SK-N-SH (cell line): ENCODE results near the gene TNPO1. TPM values are rescaled to one million over a fixed set of nuclear protein-coding genes. Genes with fewer than 3 reads are reported as not detected.

ENCODE experiments used
- CTCF ChIA-PET: fragments of 300-600, 350-600 bp; formaldehyde crosslinking; extraction: SDS; loops from one replicate; lab custom pipeline; 2021; lab: Yijun Ruan, JAX
- POLR2A ChIA-PET: fragments of 350-600 bp; sonication (Branson Sonifier 250); formaldehyde crosslinking; extraction: SDS; loops from one replicate; lab custom pipeline; 2020; ENCODE audit warnings: antibody characterized with exemption, inconsistent platforms; lab: Yijun Ruan, JAX
- DNase-seq: peaks from one replicate; pipeline ENCODE4 v3.0.0; 2012
- H2AFZ ChIP-seq: fragments of 200-600 bp; sonication (generic); 2 replicates; pipeline ENCODE4 v1.8.1; 2016; ENCODE audit warnings: antibody characterized with exemption, mild to moderate bottlenecking, low read depth
- H3F3A ChIP-seq: fragments of 200-600 bp; sonication (generic); replicated peaks from 2 replicates; pipeline ENCODE3; 2016; ENCODE audit warnings: antibody characterized with exemption, mild to moderate bottlenecking; ENCODE audit not compliant: insufficient read depth
- H3K27ac ChIP-seq, 2 experiments: fragments of 200-500 bp in 1 of 2; fragments of 200-600 bp in 1 of 2; sonication (Bioruptor generic) in 1 of 2; sonication (generic), shearing (Covaris generic) in 1 of 2; 2 replicates each; pipeline versions ENCODE4 v1.5.1 to v1.6.1; 2014 to 2016; ENCODE audit warnings: low read depth in 2 of 2, inconsistent platforms in 1 of 2, low read length in 1 of 2, mild to moderate bottlenecking in 1 of 2, mixed read lengths in 1 of 2
- H3K27me3 ChIP-seq: fragments of 200-600 bp; sonication (generic), shearing (Covaris generic); 2 replicates; pipeline ENCODE4 v1.6.1; 2016; ENCODE audit warnings: mixed run types; ENCODE audit not compliant: insufficient read depth
- H3K36me3 ChIP-seq, 2 experiments: fragments of 200-500 bp in 1 of 2; fragments of 200-600 bp in 1 of 2; sonication (Bioruptor generic) in 1 of 2; sonication (generic) in 1 of 2; replicated peaks in 1 of 2; 2 replicates each; pipeline versions ENCODE3 to v1.5.1; 2014 to 2016; ENCODE audit warnings: low read length in 1 of 2, mild to moderate bottlenecking in 1 of 2; ENCODE audit not compliant: insufficient read depth in 2 of 2, control insufficient read depth in 1 of 2
- H3K4me1 ChIP-seq, 2 experiments: fragments of 200-500 bp in 1 of 2; fragments of 200-600 bp in 1 of 2; sonication (Bioruptor generic) in 1 of 2; sonication (generic), shearing (Covaris generic) in 1 of 2; 2 replicates each; pipeline versions ENCODE4 v1.5.1 to v1.6.1; 2014 to 2016; ENCODE audit warnings: low read depth in 1 of 2, low read length in 1 of 2, mixed run types in 1 of 2; ENCODE audit not compliant: insufficient read depth in 2 of 2, control insufficient read depth in 1 of 2
- H3K4me2 ChIP-seq: fragments of 200-600 bp; sonication (generic), shearing (Covaris generic); 2 replicates; pipeline ENCODE4 v1.6.1; 2017; ENCODE audit warnings: mixed run types
- H3K4me3 ChIP-seq, 2 experiments: fragments of 200-500 bp in 1 of 2; fragments of 200-600 bp in 1 of 2; sonication (Bioruptor generic) in 1 of 2; sonication (generic), shearing (Covaris generic) in 1 of 2; 2 replicates each; pipeline versions ENCODE4 v1.5.1 to v1.8.1; 2014 to 2016; ENCODE audit warnings: low read depth in 2 of 2, inconsistent platforms in 1 of 2, low read length in 1 of 2, mild to moderate bottlenecking in 1 of 2, mixed read lengths in 1 of 2, moderate library complexity in 1 of 2
- H3K79me2 ChIP-seq: fragments of 200-600 bp; sonication (generic); 2 replicates; pipeline ENCODE4 v1.8.1; 2017; ENCODE audit warnings: mild to moderate bottlenecking; ENCODE audit not compliant: insufficient read depth
- H3K9ac ChIP-seq: fragments of 200-600 bp; sonication (generic); 2 replicates; pipeline ENCODE4 v1.6.1; 2017; ENCODE audit warnings: mixed run types
- H3K9me2 ChIP-seq: fragments of 200-600 bp; sonication (generic); 2 replicates; pipeline ENCODE4 v1.6.1; 2017; ENCODE audit warnings: mixed run types
- H3K9me3 ChIP-seq: fragments of 200-600 bp; sonication (generic); 2 replicates; pipeline ENCODE4 v1.6.1; 2017; ENCODE audit warnings: mixed run types, mild to moderate bottlenecking, moderate library complexity
- H4K20me1 ChIP-seq: fragments of 200-600 bp; sonication (generic); 2 replicates; pipeline ENCODE4 v1.6.1; 2017; ENCODE audit warnings: mild to moderate bottlenecking, mixed run types; ENCODE audit not compliant: insufficient read depth
- CTCF ChIP-seq: fragments of 200-600 bp; sonication (generic); IDR thresholded peaks from 2 replicates; pipeline ENCODE4 v1.6.1; 2017; ENCODE audit warnings: antibody characterized with exemption, mild to moderate bottlenecking, moderate library complexity
- EP300 ChIP-seq, 2 experiments: IDR thresholded peaks; 2 replicates each; pipeline versions ENCODE4 v1.4.0 to v1.6.1; 2012; ENCODE audit warnings: borderline replicate concordance in 1 of 2, low read depth in 1 of 2, low read length in 1 of 2
- FOSL2 ChIP-seq: IDR thresholded peaks from 2 replicates; pipeline ENCODE4 v1.4.0; 2012; ENCODE audit warnings: low read depth, mild to moderate bottlenecking, moderate library complexity, borderline replicate concordance
- FOXJ3 ChIP-seq: sonication (generic); formaldehyde crosslinking; IDR thresholded peaks from 2 replicates; pipeline ENCODE4 v1.5.1; 2020; ENCODE audit warnings: mild to moderate bottlenecking, missing genetic modification reagents
- FOXM1 ChIP-seq: IDR thresholded peaks from 2 replicates; pipeline ENCODE4 v1.4.0; 2012; ENCODE audit warnings: low read depth, mild to moderate bottlenecking
- GABPA ChIP-seq: IDR thresholded peaks from 2 replicates; pipeline ENCODE4 v1.4.0; 2012; ENCODE audit warnings: low read depth, mild to moderate bottlenecking
- GATA2 ChIP-seq: sonication (generic); formaldehyde crosslinking; IDR thresholded peaks from 2 replicates; pipeline ENCODE4 v1.5.0; 2020; ENCODE audit warnings: mild to moderate bottlenecking, missing genetic modification reagents
- IRF3 ChIP-seq: fragments of 150-350 bp; IDR thresholded peaks from 2 replicates; pipeline ENCODE4 v1.6.1; 2016; ENCODE audit warnings: mild to moderate bottlenecking, low read depth, low read length
- MXI1 ChIP-seq: IDR thresholded peaks from 2 replicates; pipeline ENCODE4 v1.6.1; 2012; ENCODE audit warnings: mild to moderate bottlenecking, low read depth, low read length, improper control_type of control experiment
- NRF1 ChIP-seq: IDR thresholded peaks from 2 replicates; pipeline ENCODE4 v1.6.1; 2012; ENCODE audit warnings: low read depth, mild to moderate bottlenecking, low read length
- PBX3 ChIP-seq: IDR thresholded peaks from 2 replicates; pipeline ENCODE4; 2012
- RCOR1 ChIP-seq: fragments of 150-350 bp; IDR thresholded peaks from 2 replicates; pipeline ENCODE4 v1.6.1; 2017; ENCODE audit warnings: antibody characterized with exemption, low read length
- RFX5 ChIP-seq: IDR thresholded peaks from 2 replicates; pipeline ENCODE4 v1.6.1; 2012; ENCODE audit warnings: mild to moderate bottlenecking, improper control_type of control experiment, low read length
- SIN3A ChIP-seq: IDR thresholded peaks from 2 replicates; pipeline ENCODE4 v1.6.1; 2012; ENCODE audit warnings: low read depth, mild to moderate bottlenecking, low read length, moderate library complexity, borderline replicate concordance
- TAF1 ChIP-seq: IDR thresholded peaks from 2 replicates; pipeline ENCODE4 v1.6.1; 2012; ENCODE audit warnings: low read depth, mild to moderate bottlenecking, low read length, moderate library complexity, borderline replicate concordance
- USF2 ChIP-seq: fragments of 150-350 bp; IDR thresholded peaks from 2 replicates; pipeline ENCODE4 v1.6.1; 2017; ENCODE audit warnings: antibody characterized with exemption, low read length, low read depth, borderline replicate concordance
- YY1 ChIP-seq: IDR thresholded peaks from 2 replicates; pipeline ENCODE4 v1.4.0; 2012; ENCODE audit warnings: low read depth, mild to moderate bottlenecking
- ZBTB33 ChIP-seq: IDR thresholded peaks from 2 replicates; pipeline ENCODE4 v1.4.0; 2012; ENCODE audit warnings: low read depth, borderline replicate concordance
- WGBS: methylation state at CpG from one replicate; pipeline ENCODE4 v1.1.6; 2017; ENCODE audit warnings: low lambda C conversion rate; 5-methylcytosine and 5-hydroxymethylcytosine counted together
- polyA plus RNA-seq, 3 experiments: library from polyadenylated mRNA; depleted of rRNA; stranded (reverse); fragments of >200 nt; gene quantifications; 2 replicates each; pipeline ENCODE4 v1.2.3, GENCODE V29; 2012

Gene TNPO1
- polyA plus RNA-seq, 1 of the 3 experiments (the other 2 are of a cell fraction): 19.9 TPM

GRCh38 chr5:72908664-72909063 lies 92.2 kb downstream of the TNPO1 start:
- 76% methylated on average over 6 of the region's 6 CpGs for WGBS
- H3K9ac ChIP-seq: no peak overlapping the region
- H2AFZ ChIP-seq: no peak overlapping the region
- no peaks in the 10 kb centered on the region for H3K27me3 ChIP-seq
- DNase-seq: no peak
- H3K4me2 ChIP-seq: no peak overlapping the region
- peaks cover 83 to 89% of the 10 kb centered on the region in 2 experiments for H3K36me3 ChIP-seq
- peaks cover 3% of the 10 kb centered on the region; the same call in 1 of the 2 replicates for H3K79me2 ChIP-seq
- ChIA-PET CTCF (no interaction called here), POLR2A (no interaction called here)
- H3K4me1 ChIP-seq: no peaks in the 10 kb centered on the region; a peak in 1 of 4 replicates
- no peak overlapping the region for H3K4me3 ChIP-seq
- H3K9me3 ChIP-seq: no peaks in the 10 kb centered on the region
- no peak overlapping the region for H3K27ac ChIP-seq
- no peaks in the 10 kb centered on the region for H4K20me1 ChIP-seq
- TF ChIP-seq RFX5: no peak
- no peak for TF ChIP-seq FOSL2
- no peak for TF ChIP-seq SIN3A
- no peak for TF ChIP-seq TAF1
- TF ChIP-seq RCOR1: no peak
- no peak for TF ChIP-seq IRF3
- no peak for TF ChIP-seq MXI1
- no peak for TF ChIP-seq FOXM1
- TF ChIP-seq GABPA: no peak
- TF ChIP-seq CTCF: no peak
- no peak for TF ChIP-seq GATA2
- no peak for TF ChIP-seq NRF1
- TF ChIP-seq YY1: no peak
- H3K9me2 ChIP-seq: no peaks in the 10 kb centered on the region
- peaks cover 38% of the 10 kb centered on the region for H3F3A ChIP-seq

- Histone ChIP-seq H3K4me3 (no peak overlapping the region), H3K27me3 (no peaks in the 10 kb centered on the region), H3K9me3 (no peaks in the 10 kb centered on the region), H3K4me2 (no peak overlapping the region), H2AFZ (no peak overlapping the region), H3F3A (peaks cover 42% of the 10 kb centered on the region), H3K27ac (no peak overlapping the region), H4K20me1 (no peaks in the 10 kb centered on the region), H3K79me2 (no peaks in the 10 kb centered on the region), H3K9me2 (no peaks in the 10 kb centered on the region), H3K9ac (no peak overlapping the region), H3K36me3 (peaks cover 14 to 32% of the 10 kb centered on the region in 2 experiments), H3K4me1 (no peaks in the 10 kb centered on the region)
- WGBS: 96% methylated on average over 1 of the region's 1 CpG
- ChIA-PET CTCF (interaction anchor here (0.6 to 0.7 kb wide), 2 partner anchors 536 to 551 kb away, joined by 3 read pairs; no protein-coding TSS in a partner anchor), POLR2A (no interaction called here)
- DNase-seq: no peak
- TF ChIP-seq ZBTB33 (no peak), IRF3 (no peak), NRF1 (no peak), GATA2 (no peak), FOXJ3 (CRISPR knock-in tag) (no peak), RCOR1 (no peak), PBX3 (no peak), MXI1 (no peak), TAF1 (no peak), USF2 (no peak), EP300 (IDR thresholded peaks at IDR 0.05; ENCODE audit: borderline replicate concordance in 1 of 2, low read depth in 1 of 2, low read length in 1 of 2) (no peak), FOXM1 (no peak)
These were observed 100.9 kb downstream of the TNPO1 start for GRCh38 chr5:72917371-72917776.
